GM12892 (cell line): Measurements from ENCODE around the gene COL4A1.

Source experiments
- POLR2A ChIP-seq: IDR thresholded peaks from 2 replicates; pipeline ENCODE4 v1.6.1; 2011; ENCODE audit warnings: low read depth, low read length, control low read depth
- POLR2AphosphoS5 ChIP-seq: IDR thresholded peaks from 2 replicates; pipeline ENCODE4 v1.6.1; 2011; ENCODE audit warnings: low read depth, low read length, control low read depth
- TAF1 ChIP-seq: IDR thresholded peaks from 2 replicates; pipeline ENCODE4 v1.6.1; 2011; ENCODE audit warnings: low read depth, mild to moderate bottlenecking, control low read depth, low read length, borderline replicate concordance

GRCh38 chr13:110237875-110238817 lies 68.8 kb downstream of the COL4A1 start:
- TF ChIP-seq TAF1 (no peak), POLR2AphosphoS5 (no peak), POLR2A (no peak)
